GM12874 (cell line): Measurements from ENCODE around the gene SH2D4B.

ENCODE experiments used
- TF ChIP-seq, protein P1 (sequence below): IDR thresholded peaks from 2 replicates; pipeline ENCODE4 v1.5.1; 2011; ENCODE audit warnings: low read depth, mild to moderate bottlenecking, control low read depth, low read length, moderate library complexity; ENCODE audit not compliant: insufficient read depth

Gene SH2D4B

DNA sequence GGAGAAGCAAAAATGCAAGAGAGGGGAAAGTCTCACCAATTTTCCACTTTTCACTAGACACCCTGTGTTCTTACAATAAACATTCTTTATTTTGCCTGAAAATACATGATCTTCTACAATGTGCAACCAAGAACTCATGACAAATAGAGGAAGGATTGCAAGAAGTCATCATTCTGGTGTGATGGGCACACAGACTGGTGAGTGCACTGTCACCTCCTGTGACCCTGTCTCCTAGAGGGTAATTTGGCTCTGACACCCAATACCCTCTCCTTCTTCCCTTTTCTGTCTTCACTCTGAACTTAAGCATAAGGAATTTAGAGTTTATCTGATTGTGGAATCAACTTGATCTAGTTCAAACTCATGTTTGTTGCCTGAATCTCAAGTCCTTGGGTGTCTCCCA, 153.7 kb downstream of the SH2D4B start:
- TF ChIP-seq, protein P1, sequence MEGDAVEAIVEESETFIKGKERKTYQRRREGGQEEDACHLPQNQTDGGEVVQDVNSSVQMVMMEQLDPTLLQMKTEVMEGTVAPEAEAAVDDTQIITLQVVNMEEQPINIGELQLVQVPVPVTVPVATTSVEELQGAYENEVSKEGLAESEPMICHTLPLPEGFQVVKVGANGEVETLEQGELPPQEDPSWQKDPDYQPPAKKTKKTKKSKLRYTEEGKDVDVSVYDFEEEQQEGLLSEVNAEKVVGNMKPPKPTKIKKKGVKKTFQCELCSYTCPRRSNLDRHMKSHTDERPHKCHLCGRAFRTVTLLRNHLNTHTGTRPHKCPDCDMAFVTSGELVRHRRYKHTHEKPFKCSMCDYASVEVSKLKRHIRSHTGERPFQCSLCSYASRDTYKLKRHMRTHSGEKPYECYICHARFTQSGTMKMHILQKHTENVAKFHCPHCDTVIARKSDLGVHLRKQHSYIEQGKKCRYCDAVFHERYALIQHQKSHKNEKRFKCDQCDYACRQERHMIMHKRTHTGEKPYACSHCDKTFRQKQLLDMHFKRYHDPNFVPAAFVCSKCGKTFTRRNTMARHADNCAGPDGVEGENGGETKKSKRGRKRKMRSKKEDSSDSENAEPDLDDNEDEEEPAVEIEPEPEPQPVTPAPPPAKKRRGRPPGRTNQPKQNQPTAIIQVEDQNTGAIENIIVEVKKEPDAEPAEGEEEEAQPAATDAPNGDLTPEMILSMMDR, result no peak

- TF ChIP-seq, protein P1, result no peak
These were observed 155.9 kb downstream of the SH2D4B start for GRCh38 chr10:80693565-80693964.

GRCh38 chr10:80694930-80695329, 157.2 kb downstream of the SH2D4B start:
- TF ChIP-seq, protein P1, result no peak
